Sigmoid colon (tissue), 7 donors: ENCODE measurements around the gene KIF2C. TPM values are rescaled to one million over a fixed set of nuclear protein-coding genes. Genes with fewer than 3 reads are reported as not detected.
A peak's percentile ranks its signal among the peaks of the same experiment; 100 is the strongest.

Source experiments
- DNase-seq: peaks from one replicate; pipeline ENCODE4 v3.0.0-alpha.2; 2019
- H3K27ac ChIP-seq, 4 donors: fragments of 200-600 bp; sonication (generic); one replicate each; pipeline ENCODE4 v1.5.1; 2016 to 2019; ENCODE audit warnings: mild to moderate bottlenecking in 1 of 4
- H3K27me3 ChIP-seq, 3 donors: fragments of 200-600 bp; sonication (generic); one replicate each; pipeline ENCODE4 v1.5.1; 2019; ENCODE audit warnings: mild to moderate bottlenecking in 1 of 3
- H3K36me3 ChIP-seq, 4 donors: fragments of 200-600 bp; sonication (generic); one replicate each; pipeline ENCODE4 v1.5.1; 2016 to 2019
- H3K4me1 ChIP-seq, 4 donors: fragments of 200-600 bp; sonication (generic); one replicate each; pipeline ENCODE4 v1.5.1; 2017 to 2019
- H3K4me3 ChIP-seq, 4 donors: fragments of 200-600 bp; sonication (generic); one replicate each; pipeline ENCODE4 v1.5.1; 2017 to 2019; ENCODE audit warnings: mild to moderate bottlenecking in 2 of 4, moderate library complexity in 1 of 4
- H3K9me3 ChIP-seq, 4 donors: fragments of 200-600 bp in 3 of 4; sonication (generic) in 3 of 4; one replicate each; pipeline versions ENCODE4 v1.5.1 to v1.6.1; 2013 to 2019
- EP300 ChIP-seq, 4 donors: sonication (generic); formaldehyde crosslinking; IDR thresholded peaks; one replicate each; pipeline ENCODE4 v1.6.1; 2017; ENCODE audit warnings: antibody characterized with exemption in 4 of 4
- POLR2A ChIP-seq, 2 donors: fragments of 450-650 bp; IDR thresholded peaks; one replicate each; pipeline ENCODE4 v1.6.1; 2016; ENCODE audit warnings: antibody characterized with exemption in 2 of 2, mild to moderate bottlenecking in 2 of 2, moderate library complexity in 2 of 2
- POLR2AphosphoS5 ChIP-seq, 4 donors: sonication (generic); formaldehyde crosslinking; IDR thresholded peaks; one replicate each; pipeline ENCODE4 v1.6.1; 2017; ENCODE audit warnings: antibody characterized with exemption in 4 of 4
- WGBS, 2 donors: extraction: QIAGEN DNeasy Blood & Tissue Kit; methylation state at CpG; one replicate each; pipeline ENCODE4 v1.1.7; 2013; 5-methylcytosine and 5-hydroxymethylcytosine counted together
- intact Hi-C: fragments of 100-400 bp; cut with DNase I; formaldehyde crosslinking; loops from one replicate; pipeline ENCODE4 v1.15.1; 2023
- polyA plus RNA-seq, 3 donors: library from polyadenylated mRNA; stranded (reverse); fragments of 200-250 nt; gene quantifications; one replicate each; pipeline ENCODE4 v1.2.3, GENCODE V29; 2013
- total RNA-seq, 4 donors: library from RNA; depleted of rRNA; stranded (reverse); fragments of >200 nt; gene quantifications; one replicate each; pipeline ENCODE4 v1.1.0, GENCODE V29; 2016
- TF ChIP-seq, protein P1 (sequence below), 4 experiments: fragments of 450-650 bp in 3 of 4; fragments of 200-600 bp in 1 of 4; IDR thresholded peaks; one replicate each; pipeline ENCODE4 v1.5.1; 2016 to 2019; ENCODE audit warnings: antibody characterized with exemption in 4 of 4, mild to moderate bottlenecking in 3 of 4, moderate library complexity in 2 of 4
- donor health status: healthy with polysubstance abuse.
- donor health status: Bipolar disorder and iron deficiency.
- donor health status: healthy.

Gene KIF2C
- total and polyA plus RNA-seq, 7 donors: 0.36 to 16.2 (median 1.9) TPM

DNA sequence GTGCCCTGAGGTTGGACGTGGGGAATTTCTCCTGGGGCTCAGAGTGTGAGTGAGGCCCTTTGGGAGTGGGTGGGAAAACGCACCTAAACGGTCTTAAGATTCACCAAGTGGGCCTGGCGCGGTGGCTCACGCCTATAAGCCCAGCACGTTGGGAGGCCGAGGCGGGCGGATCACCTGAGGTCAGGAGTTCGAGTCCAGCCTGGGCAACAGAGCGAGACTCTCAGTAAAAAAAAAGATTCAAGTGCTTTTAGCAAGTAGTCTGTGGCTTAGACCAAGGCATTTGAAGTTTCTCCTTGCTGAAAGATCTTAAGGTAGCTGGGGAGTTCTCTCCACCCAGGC lies 37.1 kb downstream of the KIF2C start:
- Histone ChIP-seq H3K36me3 (peaks cover 7 to 55% (median 21%) of the 10 kb centered on the region in 4 donors), H3K27ac (peak overlapping the region; percentile 98 to 99 (median 98)), H3K9me3 (no peaks in the 10 kb centered on the region), H3K4me3 (peak overlapping the region; percentile 74 to 91 (median 81)), H3K27me3 (no peaks in the 10 kb centered on the region), H3K4me1 (peaks cover 0 to 37% (median 26%) of the 10 kb centered on the region in 4 donors)
- no peak for TF ChIP-seq POLR2AphosphoS5 (IDR thresholded peaks at IDR 0.05)
- TF ChIP-seq, protein P1, sequence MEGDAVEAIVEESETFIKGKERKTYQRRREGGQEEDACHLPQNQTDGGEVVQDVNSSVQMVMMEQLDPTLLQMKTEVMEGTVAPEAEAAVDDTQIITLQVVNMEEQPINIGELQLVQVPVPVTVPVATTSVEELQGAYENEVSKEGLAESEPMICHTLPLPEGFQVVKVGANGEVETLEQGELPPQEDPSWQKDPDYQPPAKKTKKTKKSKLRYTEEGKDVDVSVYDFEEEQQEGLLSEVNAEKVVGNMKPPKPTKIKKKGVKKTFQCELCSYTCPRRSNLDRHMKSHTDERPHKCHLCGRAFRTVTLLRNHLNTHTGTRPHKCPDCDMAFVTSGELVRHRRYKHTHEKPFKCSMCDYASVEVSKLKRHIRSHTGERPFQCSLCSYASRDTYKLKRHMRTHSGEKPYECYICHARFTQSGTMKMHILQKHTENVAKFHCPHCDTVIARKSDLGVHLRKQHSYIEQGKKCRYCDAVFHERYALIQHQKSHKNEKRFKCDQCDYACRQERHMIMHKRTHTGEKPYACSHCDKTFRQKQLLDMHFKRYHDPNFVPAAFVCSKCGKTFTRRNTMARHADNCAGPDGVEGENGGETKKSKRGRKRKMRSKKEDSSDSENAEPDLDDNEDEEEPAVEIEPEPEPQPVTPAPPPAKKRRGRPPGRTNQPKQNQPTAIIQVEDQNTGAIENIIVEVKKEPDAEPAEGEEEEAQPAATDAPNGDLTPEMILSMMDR (IDR thresholded peaks at IDR 0.05): no peak
- TF ChIP-seq POLR2A (IDR thresholded peaks at IDR 0.05): no peak
- TF ChIP-seq EP300 (IDR thresholded peaks at IDR 0.05): no peak
- 13 to 37% methylated on average over 12 of the region's 12 CpGs for WGBS, 2 donors
- intact Hi-C loops: no loop called here
- DNase-seq: no peak

DNA sequence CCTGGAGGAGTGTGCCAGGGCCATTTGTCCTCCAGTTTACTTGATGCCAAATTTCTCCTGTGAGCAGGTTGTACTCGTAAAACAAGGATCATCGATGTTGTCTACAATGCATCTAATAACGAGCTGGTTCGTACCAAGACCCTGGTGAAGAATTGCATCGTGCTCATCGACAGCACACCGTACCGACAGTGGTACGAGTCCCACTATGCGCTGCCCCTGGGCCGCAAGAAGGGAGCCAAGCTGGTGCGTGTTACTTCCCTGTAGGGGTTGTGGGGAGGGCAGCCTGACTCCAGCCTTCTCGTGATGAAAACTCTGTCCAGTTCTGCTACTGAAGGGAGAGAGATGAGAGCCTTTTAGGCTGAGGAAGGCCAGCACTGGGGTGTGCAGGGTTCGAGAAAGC lies 37.9 kb downstream of the KIF2C start:
- WGBS, 2 donors: 64 to 80% methylated on average over 14 of the region's 14 CpGs
- Histone ChIP-seq H3K36me3 (peaks cover 7 to 58% (median 21%) of the 10 kb centered on the region in 4 donors), H3K27ac (peak overlapping the region in 1 of 4 donors; percentile 98), H3K4me1 (peaks cover 0 to 37% (median 26%) of the 10 kb centered on the region in 4 donors), H3K9me3 (no peaks in the 10 kb centered on the region), H3K27me3 (no peaks in the 10 kb centered on the region), H3K4me3 (no peak overlapping the region)
- DNase-seq: no peak
- intact Hi-C loops: no loop called here
- TF ChIP-seq EP300 (IDR thresholded peaks at IDR 0.05) (no peak), POLR2A (IDR thresholded peaks at IDR 0.05) (no peak), POLR2AphosphoS5 (IDR thresholded peaks at IDR 0.05) (no peak)
- TF ChIP-seq, protein P1 (IDR thresholded peaks at IDR 0.05): no peak

DNA sequence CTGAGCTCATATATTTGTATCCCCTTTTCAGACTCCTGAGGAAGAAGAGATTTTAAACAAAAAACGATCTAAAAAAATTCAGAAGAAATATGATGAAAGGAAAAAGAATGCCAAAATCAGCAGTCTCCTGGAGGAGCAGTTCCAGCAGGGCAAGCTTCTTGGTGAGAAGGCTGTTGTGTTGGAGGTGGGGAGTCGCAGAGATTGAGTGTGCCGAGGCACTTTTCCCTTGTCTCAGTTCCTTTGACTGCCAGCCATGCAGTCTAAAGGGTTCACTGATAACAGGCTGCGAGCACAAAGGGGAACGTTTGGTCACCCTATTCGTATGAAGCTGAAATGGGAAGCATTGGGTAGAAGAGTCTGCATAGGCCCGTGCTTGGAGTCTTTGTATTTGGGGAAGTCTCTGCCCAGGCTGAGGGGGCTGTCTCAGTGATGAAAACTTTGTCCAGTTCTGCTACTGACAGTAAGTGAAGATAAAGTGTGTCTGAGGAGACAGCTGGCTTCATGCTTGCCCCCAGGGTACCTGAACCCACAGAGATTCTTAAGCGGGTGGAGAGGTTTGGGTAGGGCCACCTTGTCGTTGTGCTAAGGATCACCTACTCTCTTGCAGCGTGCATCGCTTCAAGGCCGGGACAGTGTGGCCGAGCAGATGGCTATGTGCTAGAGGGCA lies 38.5 kb downstream of the KIF2C start:
- WGBS, 2 donors: 72 to 78% methylated on average over 13 of the region's 13 CpGs
- intact Hi-C loops: no loop called here
- TF ChIP-seq POLR2AphosphoS5 (IDR thresholded peaks at IDR 0.05) (no peak), POLR2A (IDR thresholded peaks at IDR 0.05) (no peak), EP300 (IDR thresholded peaks at IDR 0.05) (no peak)
- TF ChIP-seq, protein P1 (IDR thresholded peaks at IDR 0.05): no peak
- DNase-seq: no peak
- Histone ChIP-seq H3K9me3 (no peaks in the 10 kb centered on the region), H3K4me3 (no peak overlapping the region), H3K36me3 (peaks cover 7 to 58% (median 21%) of the 10 kb centered on the region in 4 donors), H3K27ac (no peak overlapping the region), H3K4me1 (peaks cover 0 to 37% (median 26%) of the 10 kb centered on the region in 4 donors), H3K27me3 (no peaks in the 10 kb centered on the region)

GRCh38 chr1:44778705-44779576 lies 39.3 kb downstream of the KIF2C start:
- H3K27ac ChIP-seq: no peak overlapping the region
- H3K4me3 ChIP-seq: no peak overlapping the region
- H3K9me3 ChIP-seq: no peaks in the 10 kb centered on the region
- H3K27me3 ChIP-seq: no peaks in the 10 kb centered on the region
- DNase-seq: no peak
- peaks cover 0 to 44% (median 33%) of the 10 kb centered on the region in 4 donors for H3K4me1 ChIP-seq
- TF ChIP-seq, protein P1 (IDR thresholded peaks at IDR 0.05): no peak
- TF ChIP-seq EP300 (IDR thresholded peaks at IDR 0.05) (no peak), POLR2A (IDR thresholded peaks at IDR 0.05) (no peak), POLR2AphosphoS5 (IDR thresholded peaks at IDR 0.05) (no peak)
- intact Hi-C loops: no loop called here
- WGBS, 2 donors: 91 to 97% methylated on average over 6 of the region's 6 CpGs
- H3K36me3 ChIP-seq: peaks cover 7 to 58% (median 21%) of the 10 kb centered on the region in 4 donors
